ES-I3 (cell line): ENCODE results near the gene FN1.

ENCODE experiments used
- H3K36me3 ChIP-seq: 2 replicates; pipeline ENCODE4 v1.6.1; 2013; ENCODE audit warnings: mild to moderate bottlenecking, low read length, control low read depth, moderate library complexity; ENCODE audit not compliant: insufficient read depth
- H3K4me1 ChIP-seq: 2 replicates; pipeline ENCODE4 v1.6.1; 2013; ENCODE audit warnings: mild to moderate bottlenecking, control low read depth, low read length; ENCODE audit not compliant: insufficient read depth
- H3K9ac ChIP-seq: 2 replicates; pipeline ENCODE4 v1.6.1; 2013; ENCODE audit warnings: low read depth, mild to moderate bottlenecking, low read length, moderate library complexity
- H3K9me3 ChIP-seq: 2 replicates; pipeline ENCODE4 v1.6.1; 2013; ENCODE audit warnings: mild to moderate bottlenecking, low read length, moderate library complexity; ENCODE audit not compliant: control insufficient read depth, insufficient read depth

Gene FN1

DNA sequence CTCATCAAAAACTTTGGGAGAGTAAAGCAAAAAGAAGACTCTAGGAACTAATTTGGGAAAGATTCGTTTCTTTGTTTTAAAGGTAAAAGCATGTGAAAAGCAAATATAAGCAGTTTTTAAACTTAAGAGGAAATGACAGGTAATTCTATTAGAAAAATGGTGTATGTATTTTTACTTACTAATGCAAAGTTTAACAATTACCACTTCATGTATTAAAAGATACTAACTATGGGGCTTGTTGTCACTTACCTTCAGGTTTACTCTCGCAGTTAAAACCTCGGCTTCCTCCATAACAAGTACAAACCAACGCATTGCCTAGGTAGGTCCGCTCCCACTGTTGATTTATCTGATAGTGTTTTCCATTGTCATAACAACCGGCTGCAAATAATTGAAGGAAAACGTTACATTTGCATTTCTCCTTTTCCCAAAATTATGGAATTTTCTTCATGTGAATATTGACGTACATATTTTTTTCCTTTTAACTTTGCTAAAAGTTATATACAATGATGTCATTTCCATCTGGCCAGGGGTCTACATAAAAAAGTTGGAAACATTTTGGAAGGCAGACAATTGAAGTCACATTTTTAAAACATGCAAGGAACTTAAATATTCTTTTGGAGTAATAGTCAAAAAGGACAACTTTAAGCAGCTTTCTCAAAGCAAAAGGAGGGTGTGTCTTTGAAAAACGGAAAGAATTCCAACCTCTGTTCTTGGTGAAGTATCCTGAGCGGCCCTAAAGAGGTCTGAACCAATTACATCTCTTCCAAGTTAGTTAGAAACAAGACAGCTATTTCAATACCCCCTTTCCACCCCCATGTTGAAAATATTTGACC lies 1.2 kb downstream of the FN1 start:
- 0 out of 2 replicates have a peak, but pooled peaks cover 5% of the 10 kb centered on the region for H3K36me3 ChIP-seq
- no peaks in the 10 kb centered on the region for H3K9me3 ChIP-seq
- peaks cover 9% of the 10 kb centered on the region; the same call in 1 of the 2 replicates for H3K4me1 ChIP-seq
- peak overlapping the region; percentile 73; the same call in 1 of the 2 replicates for H3K9ac ChIP-seq

DNA sequence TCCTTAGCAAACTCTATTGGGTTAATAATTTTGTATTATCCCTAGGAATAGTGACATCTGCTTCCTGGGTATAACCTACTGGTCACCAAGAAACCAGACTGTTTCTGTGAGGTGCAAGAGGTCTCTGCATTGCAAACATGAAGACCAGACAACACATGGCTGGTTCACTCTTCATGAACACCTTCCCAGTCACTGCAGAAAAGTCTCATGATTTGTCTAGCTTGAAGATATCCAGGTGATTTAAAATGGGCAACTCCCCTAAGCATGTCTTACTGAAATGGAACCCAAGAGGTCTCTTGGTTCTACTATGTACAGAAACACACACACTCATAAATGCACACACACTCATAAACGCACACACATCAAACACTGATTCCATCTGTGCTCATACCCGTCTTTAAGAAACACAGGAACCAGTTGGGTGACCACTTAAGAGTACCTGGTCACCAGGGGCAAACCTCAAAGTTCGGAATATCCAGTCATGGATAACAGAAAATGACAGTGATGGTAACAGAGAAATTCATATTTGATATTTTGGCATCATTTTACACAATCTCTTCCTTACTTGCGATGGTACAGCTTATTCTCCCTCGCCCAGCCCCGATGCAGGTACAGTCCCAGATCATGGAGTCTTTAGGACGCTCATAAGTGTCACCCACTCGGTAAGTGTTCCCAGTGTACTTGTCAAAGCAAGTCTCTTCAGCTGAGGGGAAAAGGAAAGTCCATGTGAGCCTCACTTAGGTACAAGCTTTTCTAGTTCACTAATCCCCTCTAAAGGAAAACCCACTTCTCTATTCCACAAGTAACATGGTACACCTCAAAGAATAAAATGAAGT lies 2.9 kb downstream of the FN1 start:
- no peak overlapping the region for H3K9ac ChIP-seq
- H3K4me1 ChIP-seq, result peaks cover 5% of the 10 kb centered on the region; the same call in 1 of the 2 replicates
- H3K36me3 ChIP-seq, result peaks cover 10% of the 10 kb centered on the region; the same call in 1 of the 2 replicates
- H3K9me3 ChIP-seq, result no peaks in the 10 kb centered on the region

DNA sequence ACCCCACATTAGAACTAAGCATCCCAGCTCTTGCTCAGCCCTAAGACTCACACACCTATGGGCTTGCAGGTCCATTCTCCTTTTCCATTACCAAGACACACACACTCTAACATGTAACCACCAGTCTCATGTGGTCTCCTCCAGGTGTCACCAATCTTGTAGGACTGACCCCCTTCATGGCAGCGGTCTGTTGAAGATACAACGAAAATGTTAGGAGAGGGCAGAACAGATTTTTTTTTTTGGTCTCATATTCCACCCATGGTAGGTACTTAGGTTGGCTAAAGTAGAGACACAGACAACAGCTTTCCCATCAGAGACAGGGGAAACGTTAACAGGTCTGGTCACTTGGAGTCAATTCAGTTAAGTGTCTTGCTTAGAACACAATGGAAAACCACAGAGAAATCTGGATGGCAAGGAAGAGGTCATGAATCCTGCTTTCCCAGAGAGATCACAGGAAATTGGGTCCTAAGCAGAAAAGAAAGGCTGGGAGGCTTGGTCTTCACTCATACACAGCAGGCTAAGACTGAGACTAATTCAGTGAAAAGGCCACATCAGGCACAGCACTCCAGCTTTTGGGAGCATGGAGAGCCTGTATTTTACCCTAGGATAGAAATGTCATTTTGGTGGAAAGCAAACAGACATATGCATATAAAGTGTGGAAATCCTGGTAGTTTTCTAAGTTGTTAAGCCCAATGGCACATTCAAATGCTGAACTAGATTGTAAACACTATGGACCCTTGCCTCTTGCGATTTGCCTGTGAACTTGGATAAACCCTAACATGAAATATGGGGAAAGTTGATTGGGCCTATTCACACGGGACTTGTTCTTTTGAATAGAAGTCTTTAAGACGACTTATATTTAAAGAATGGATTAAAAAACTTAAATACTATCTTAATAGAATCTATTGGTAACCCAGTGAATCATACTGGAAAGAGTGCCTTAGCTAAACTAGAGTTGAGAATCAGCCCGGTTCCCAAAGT lies 3.8 kb downstream of the FN1 start:
- Histone ChIP-seq H3K9me3 (no peaks in the 10 kb centered on the region), H3K36me3 (peaks cover 10% of the 10 kb centered on the region; the same call in 1 of the 2 replicates), H3K4me1 (peaks cover 3% of the 10 kb centered on the region; the same call in 1 of the 2 replicates), H3K9ac (no peak overlapping the region)

DNA sequence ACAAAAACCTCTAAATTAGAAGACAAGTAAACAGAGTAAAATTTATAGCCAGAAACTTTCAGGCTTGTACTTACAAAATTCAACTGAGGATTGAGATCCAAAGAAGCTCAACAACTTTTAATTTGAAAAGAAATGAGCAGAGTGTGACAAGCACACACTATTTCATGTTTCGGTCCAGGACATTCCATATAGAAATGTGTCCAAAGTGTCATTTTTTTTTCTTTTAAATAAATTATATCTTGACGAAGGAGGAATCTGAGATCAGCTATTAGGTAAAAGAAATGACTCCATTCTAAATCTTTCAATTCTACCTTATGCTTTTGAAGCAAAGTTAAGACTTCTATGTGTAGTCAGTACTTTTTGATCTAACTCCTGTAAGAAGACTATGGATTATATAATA lies 4.6 kb downstream of the FN1 start:
- H3K4me1 ChIP-seq, result peaks cover 3% of the 10 kb centered on the region; the same call in 1 of the 2 replicates
- no peaks in the 10 kb centered on the region for H3K9me3 ChIP-seq
- peaks cover 10% of the 10 kb centered on the region; the same call in 1 of the 2 replicates for H3K36me3 ChIP-seq
- no peak overlapping the region for H3K9ac ChIP-seq

DNA sequence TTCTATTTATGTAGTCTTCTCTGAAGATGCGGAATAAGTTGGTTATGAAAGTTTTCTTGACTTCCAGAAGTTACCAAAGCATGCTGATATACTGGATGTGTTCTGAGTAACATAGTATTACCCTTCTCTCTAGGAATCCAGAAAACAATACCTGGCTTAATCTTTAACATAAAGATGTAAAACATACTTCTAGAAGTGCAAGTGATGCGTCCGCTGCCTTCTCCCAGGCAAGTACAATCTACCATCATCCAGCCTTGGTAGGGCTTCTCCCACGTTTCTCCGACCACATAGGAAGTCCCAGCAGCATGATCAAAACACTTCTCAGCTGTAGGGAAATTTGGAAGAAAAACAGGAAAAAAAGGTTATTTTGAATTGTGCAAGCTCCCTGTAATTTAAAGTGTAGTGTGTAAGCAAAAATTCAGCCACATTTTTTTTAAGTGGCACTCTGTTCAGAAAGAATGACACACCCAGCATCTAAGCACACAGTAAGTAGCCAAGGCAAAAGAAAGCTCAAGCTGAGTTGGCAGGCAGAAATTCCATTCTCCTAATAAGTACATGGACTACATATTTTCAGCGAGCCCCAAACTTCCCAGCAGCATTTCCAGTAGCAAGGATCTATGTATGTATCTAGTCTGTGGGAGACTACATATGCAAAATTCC lies 5.2 kb downstream of the FN1 start:
- Histone ChIP-seq H3K4me1 (peaks cover 3% of the 10 kb centered on the region; the same call in 1 of the 2 replicates), H3K9me3 (no peaks in the 10 kb centered on the region), H3K36me3 (peaks cover 10% of the 10 kb centered on the region; the same call in 1 of the 2 replicates), H3K9ac (no peak overlapping the region)

DNA sequence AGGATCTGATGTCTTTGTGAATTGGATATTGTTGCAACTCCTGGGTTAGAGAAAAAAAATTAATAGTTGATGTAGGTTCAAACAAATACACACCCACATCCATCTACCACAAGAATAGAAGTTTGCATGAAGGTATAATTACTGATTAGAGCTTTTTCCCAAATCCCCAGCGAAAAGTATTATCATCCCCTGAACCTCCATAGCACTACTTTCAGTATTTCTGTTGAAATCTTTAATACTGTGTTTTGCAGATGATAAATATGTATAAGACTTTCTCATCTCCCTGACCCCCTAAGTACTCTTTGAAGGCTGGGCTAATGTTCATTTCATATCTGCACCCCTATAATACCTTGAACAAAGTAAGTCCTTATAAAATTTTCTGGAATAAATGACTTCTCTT lies 6.4 kb downstream of the FN1 start:
- H3K36me3 ChIP-seq, result peaks cover 10% of the 10 kb centered on the region; the same call in 1 of the 2 replicates
- no peaks in the 10 kb centered on the region; the same call in 1 of the 2 replicates for H3K4me1 ChIP-seq
- H3K9me3 ChIP-seq, result no peaks in the 10 kb centered on the region
- H3K9ac ChIP-seq, result no peak overlapping the region

DNA sequence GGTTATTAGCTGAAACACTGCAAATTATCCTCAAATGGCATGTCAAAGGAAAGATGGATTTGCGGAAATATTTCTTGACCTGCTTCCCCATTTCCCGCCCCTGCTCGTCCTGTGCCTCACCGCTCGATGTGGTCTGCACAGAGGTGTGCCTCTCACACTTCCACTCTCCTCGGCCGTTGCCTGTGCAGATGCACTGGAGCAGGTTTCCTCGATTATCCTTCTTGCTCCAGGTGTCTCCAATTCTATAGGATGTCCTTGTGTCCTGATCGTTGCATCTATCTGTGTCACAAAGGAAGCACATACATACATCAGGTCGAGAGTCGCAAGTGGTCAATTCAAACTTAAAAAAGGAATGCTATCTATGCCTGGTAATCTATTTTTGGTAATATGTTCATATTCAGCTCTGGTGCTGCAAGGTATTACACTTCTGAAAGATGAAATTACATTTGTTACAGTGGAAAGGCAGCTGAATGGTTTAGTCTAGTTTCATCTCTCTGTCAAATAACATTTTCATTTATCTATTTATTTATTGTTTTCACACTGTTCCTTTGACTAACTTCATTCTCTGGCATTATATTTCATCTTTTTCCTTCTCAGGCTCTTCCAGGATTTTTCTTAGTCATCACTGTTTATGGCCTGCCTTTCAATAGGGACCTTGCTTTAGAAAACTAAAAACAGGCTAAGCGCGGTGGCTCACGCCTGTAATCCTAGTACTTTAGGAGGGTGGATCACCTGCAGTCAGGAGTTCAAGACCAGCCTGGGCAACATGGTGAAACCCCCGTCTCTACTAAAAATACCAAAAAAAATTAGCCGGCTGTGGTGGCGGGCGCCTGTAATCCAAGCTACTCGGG lies 7.6 kb downstream of the FN1 start:
- Histone ChIP-seq H3K9ac (no peak overlapping the region), H3K36me3 (peaks cover 10% of the 10 kb centered on the region), H3K9me3 (no peaks in the 10 kb centered on the region), H3K4me1 (no peaks in the 10 kb centered on the region)

DNA sequence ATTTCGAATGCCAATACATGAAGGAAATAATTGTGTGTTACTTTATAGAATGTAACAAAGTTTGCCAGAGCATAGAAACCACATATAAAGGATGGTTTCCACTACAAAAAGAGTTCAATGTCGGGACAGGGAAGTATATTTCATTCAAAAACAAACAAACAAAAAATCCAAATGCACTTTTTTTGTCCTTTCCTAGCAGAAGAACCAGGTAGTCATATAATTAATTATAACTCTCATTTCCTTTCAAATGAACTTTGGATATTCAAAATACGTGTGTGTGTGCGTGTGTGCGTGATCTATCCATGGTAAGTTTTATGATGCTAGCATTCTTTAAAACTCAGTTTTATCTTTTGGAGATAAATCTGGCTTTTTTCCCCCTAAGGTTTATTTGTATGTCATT lies 8.3 kb downstream of the FN1 start:
- Histone ChIP-seq H3K4me1 (no peaks in the 10 kb centered on the region), H3K36me3 (peaks cover 10% of the 10 kb centered on the region), H3K9me3 (no peaks in the 10 kb centered on the region), H3K9ac (no peak overlapping the region)

DNA sequence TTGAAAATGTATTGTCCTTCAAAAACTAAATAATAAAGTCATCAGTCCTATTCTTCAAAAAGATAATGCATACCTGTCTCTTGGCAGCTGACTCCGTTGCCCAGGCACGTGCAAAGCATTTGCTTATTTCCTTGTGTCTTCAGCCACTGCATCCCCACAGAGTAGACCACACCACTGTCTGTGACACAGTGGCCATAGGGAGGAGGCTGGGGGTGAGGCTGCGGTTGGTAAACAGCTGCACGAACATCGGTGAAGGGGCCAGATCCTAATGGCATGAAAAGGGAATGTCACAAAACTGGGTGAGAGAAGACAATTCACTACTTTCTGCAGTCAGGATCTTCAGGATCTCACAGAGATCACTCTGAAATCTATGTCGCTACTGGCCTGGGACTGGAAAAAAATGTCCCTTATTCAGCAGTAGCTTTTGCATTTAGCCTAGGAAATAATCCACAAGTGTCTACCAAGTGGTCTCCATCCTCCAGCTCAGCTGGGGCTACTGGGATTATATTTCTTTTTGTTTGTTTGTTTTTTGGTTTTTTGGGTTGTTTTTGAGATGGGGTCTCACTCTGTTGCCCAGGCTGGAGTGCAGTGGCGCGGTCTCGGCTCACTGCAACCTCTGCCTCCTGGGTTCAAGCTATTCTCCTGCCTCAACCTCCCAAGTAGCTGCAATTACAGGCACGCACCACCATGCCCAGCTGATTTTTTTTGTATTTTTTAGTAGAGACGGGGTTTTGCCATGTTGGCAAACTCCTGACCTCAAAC lies 10.7 kb downstream of the FN1 start:
- no peaks in the 10 kb centered on the region for H3K9me3 ChIP-seq
- H3K9ac ChIP-seq, result no peak overlapping the region
- peaks cover 13% of the 10 kb centered on the region for H3K36me3 ChIP-seq
- no peaks in the 10 kb centered on the region for H3K4me1 ChIP-seq

DNA sequence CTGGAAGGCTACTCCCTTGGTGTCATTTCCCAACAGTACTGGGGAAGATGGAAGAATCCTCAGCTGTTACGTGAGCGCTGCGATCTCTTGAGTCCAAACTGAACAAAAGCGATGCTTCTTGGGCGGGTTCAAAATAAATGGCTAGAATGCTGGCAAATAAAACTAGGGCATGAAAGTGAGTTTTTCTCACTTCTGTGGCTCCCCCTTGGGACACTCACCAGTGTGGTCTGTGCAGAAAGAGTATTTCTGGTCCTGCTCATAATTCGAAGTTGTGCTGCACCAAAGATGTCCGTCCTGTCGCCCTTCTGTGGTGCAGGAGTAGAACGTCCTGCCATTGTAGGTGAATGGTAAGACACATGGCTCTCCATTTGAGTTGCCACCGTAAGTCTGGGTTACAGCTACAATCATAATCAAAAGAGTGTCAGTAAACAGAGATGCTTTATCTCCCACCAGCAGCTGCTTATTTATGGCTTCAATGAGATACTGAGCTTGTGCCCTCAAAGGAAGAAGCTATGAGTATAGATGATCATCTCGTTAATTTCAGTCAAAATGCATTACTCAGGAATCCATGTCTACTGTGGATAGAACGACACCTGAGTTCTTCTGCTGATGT lies 11.8 kb downstream of the FN1 start:
- H3K4me1 ChIP-seq, result no peaks in the 10 kb centered on the region
- H3K9ac ChIP-seq, result no peak overlapping the region
- no peaks in the 10 kb centered on the region for H3K9me3 ChIP-seq
- peaks cover 8% of the 10 kb centered on the region; the same call in 1 of the 2 replicates for H3K36me3 ChIP-seq

DNA sequence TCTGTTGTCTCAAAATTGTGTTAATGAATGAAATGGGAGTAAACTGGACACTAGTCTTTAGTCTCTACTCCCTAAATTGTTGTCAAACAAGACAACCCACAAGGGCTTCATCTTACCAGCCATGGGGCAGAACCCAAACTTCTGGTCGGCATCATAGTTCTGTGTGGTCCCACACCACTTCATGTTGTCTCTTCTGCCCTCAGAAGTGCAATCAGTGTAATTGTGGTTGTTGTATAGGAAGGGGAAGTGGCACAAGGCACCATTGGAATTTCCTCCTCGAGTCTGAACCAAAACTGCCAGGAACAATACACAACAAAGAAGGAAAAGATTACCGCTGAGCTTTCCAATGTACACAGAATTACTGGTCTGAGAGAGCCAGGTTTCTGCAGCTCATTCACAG lies 12.6 kb downstream of the FN1 start:
- Histone ChIP-seq H3K4me1 (no peaks in the 10 kb centered on the region), H3K36me3 (peaks cover 8% of the 10 kb centered on the region; the same call in 1 of the 2 replicates), H3K9me3 (no peaks in the 10 kb centered on the region), H3K9ac (no peak overlapping the region)

DNA sequence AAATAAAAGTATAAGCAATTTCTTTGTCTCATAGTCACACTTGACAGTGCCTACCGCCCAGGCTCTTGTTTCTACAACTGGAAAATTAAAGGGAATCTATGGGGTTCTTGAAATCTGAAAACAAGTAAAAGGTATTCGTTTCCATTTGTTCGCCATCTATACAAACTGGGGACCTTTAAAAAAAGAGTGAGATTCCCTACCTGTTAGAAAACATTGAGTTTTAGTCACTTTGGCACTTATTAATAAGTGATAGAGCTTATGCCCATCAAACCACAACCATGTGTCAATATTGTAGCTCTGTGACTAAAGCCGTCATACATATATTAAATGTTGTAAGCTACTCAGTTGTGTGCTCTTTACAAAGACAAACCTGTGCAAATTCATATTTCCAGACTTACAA lies 13.2 kb downstream of the FN1 start:
- Histone ChIP-seq H3K9me3 (no peaks in the 10 kb centered on the region), H3K36me3 (peaks cover 8% of the 10 kb centered on the region; the same call in 1 of the 2 replicates), H3K4me1 (no peaks in the 10 kb centered on the region), H3K9ac (no peak overlapping the region)
